GM12878 (cell line): ENCODE results near the gene ABCC4.

Experiments
- CTCF ChIP-seq, 3 experiments: IDR thresholded peaks in 2 of 3; conservative IDR thresholded peaks in 1 of 3; 2 replicates each; pipeline ENCODE4 v1.5.1; 2011; ENCODE audit warnings: low read depth in 3 of 3, low read length in 3 of 3, mild to moderate bottlenecking in 3 of 3, control low read depth in 2 of 3, moderate library complexity in 2 of 3, inconsistent platforms in 1 of 3, mixed read lengths in 1 of 3; ENCODE audit not compliant: control insufficient read depth in 2 of 3, insufficient read depth in 1 of 3; ENCODE audit errors: extremely low read depth in 1 of 3
- REST ChIP-seq: IDR thresholded peaks from 2 replicates; pipeline ENCODE4 v1.6.1; 2012; ENCODE audit warnings: mild to moderate bottlenecking, low read depth, low read length
- TCF12 ChIP-seq: IDR thresholded peaks from 2 replicates; pipeline ENCODE4 v1.6.1; 2011; ENCODE audit warnings: low read depth, mild to moderate bottlenecking, low read length

- no peak for TF ChIP-seq REST
- no peak for TF ChIP-seq CTCF (IDR thresholded peaks at IDR 0.05 in 2 of 3, conservative IDR thresholded peaks at IDR 0.05 in 1 of 3; ENCODE audit: control insufficient read depth in 2 of 3, extremely low read depth in 1 of 3, insufficient read depth in 1 of 3, low read depth in 3 of 3, low read length in 3 of 3)
- no peak for TF ChIP-seq TCF12
Observed at GRCh38 chr13:95019886-95020285, 281.4 kb downstream of the ABCC4 start.
